NT2/D1 (cell line): ENCODE results near the gene RRAS.

Experiments
- DNase-seq: peaks from one replicate; pipeline ENCODE4 v3.0.0-alpha.2; 2011; ENCODE audit warnings: low read depth, low spot score
- H3K27me3 ChIP-seq: 2 replicates; pipeline ENCODE4 v1.6.0; 2011; ENCODE audit warnings: mild to moderate bottlenecking; ENCODE audit not compliant: insufficient read length, insufficient read depth
- H3K36me3 ChIP-seq: 2 replicates; pipeline ENCODE4 v1.6.1; 2011; ENCODE audit warnings: mild to moderate bottlenecking, low read length, mixed read lengths; ENCODE audit not compliant: insufficient read depth, insufficient read length
- H3K4me1 ChIP-seq: 2 replicates; pipeline ENCODE4 v1.5.1; 2011; ENCODE audit not compliant: insufficient read depth, insufficient read length
- H3K4me3 ChIP-seq: 2 replicates; pipeline ENCODE4 v1.5.1; 2011; ENCODE audit warnings: low read depth; ENCODE audit not compliant: insufficient read length
- H3K9ac ChIP-seq: 2 replicates; pipeline ENCODE4 v1.6.0; 2011; ENCODE audit warnings: low read depth; ENCODE audit not compliant: insufficient read length
- H3K9me3 ChIP-seq: 2 replicates; pipeline ENCODE4 v1.5.1; 2011; ENCODE audit warnings: mild to moderate bottlenecking, low read length; ENCODE audit not compliant: insufficient read depth
- SUZ12 ChIP-seq: IDR thresholded peaks from 2 replicates; pipeline ENCODE4 v1.6.1; 2011; ENCODE audit not compliant: insufficient read length, insufficient read depth; ENCODE audit errors: extremely low read depth
- YY1 ChIP-seq: IDR thresholded peaks from 2 replicates; pipeline ENCODE4 v1.6.1; 2011; ENCODE audit not compliant: insufficient read length, insufficient read depth
- ZNF274 ChIP-seq: IDR thresholded peaks from 2 replicates; pipeline ENCODE4 v1.6.1; 2011; ENCODE audit warnings: mild to moderate bottlenecking, low read depth, low read length

The RRAS gene

DNA sequence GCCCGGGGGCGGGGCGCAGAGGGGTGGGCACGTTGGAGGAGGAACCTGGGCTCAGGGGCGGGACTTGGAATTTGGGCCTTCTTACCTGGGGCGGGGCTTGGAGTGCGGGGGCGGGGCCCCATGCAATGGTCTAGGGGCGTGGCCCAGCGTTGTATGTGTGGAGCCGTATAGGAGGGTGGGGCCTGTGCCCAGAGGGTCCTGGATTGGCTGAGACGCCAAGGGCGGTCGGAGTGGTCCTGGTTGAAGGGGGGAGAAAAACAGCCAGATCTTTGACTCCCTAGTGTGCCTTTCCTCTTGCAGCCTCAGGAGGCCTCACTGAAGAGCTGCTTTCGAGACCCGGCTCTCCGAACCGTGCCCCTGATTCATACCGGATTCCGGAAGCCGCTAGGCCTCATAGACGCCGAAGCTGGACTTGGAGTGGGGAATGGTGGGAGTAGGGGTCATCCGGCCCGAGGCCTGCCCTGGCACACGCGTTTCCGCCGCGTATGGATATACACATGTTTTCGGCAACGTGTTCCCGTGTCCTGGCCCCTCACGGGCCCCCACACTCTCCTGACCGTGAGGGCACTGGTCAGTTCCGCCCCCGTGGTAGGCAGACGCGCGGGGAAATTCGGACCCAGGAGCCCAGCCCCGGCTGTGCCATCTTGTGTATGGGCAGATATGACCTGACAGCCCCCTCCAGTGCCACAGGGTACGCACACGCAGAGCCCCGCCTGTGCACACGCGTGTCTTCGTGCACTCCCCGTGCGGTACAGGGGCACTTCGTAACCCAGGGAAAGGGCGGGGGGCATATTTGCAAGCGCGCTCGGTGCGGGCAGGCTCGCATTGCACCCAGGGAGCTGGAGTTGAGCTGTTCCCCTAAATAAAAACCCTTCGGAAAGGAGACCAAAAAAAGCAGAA is 49.6 kb downstream of the RRAS start:
- peak overlapping the region; percentile 87 for H3K4me3 ChIP-seq
- H3K27me3 ChIP-seq, result no peaks in the 10 kb centered on the region
- H3K4me1 ChIP-seq, result peaks cover 6% of the 10 kb centered on the region
- peak overlapping the region; percentile 99 for H3K9ac ChIP-seq
- H3K9me3 ChIP-seq, result no peaks in the 10 kb centered on the region
- peaks cover 14% of the 10 kb centered on the region for H3K36me3 ChIP-seq
- no peak for TF ChIP-seq SUZ12
- TF ChIP-seq YY1, result no peak
- no peak for TF ChIP-seq ZNF274
- DNase-seq, result peak; percentile 92

DNA sequence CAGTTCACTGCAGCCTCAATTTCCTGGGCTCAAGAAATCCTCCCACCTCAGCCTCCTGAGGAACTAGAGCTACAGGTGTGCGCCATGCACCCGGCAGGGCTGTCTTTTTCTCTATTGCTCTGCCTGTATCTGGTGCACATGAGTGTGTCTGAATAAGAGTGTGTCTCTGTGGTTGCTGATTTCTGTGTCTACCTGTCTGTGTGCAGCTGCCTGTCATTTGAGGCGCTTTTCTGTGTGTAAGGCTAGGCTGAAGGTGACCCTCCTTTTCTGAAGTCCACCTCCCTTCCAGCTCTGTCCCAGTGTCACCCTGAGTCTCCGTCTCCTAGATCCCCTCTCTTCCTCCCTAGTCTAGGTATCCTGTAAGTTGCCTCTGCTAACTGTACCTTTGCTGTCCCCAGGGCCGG is 50.4 kb downstream of the RRAS start:
- Histone ChIP-seq H3K4me1 (peaks cover 12% of the 10 kb centered on the region), H3K9ac (no peak overlapping the region), H3K4me3 (no peak overlapping the region), H3K36me3 (peaks cover 9% of the 10 kb centered on the region), H3K27me3 (no peaks in the 10 kb centered on the region), H3K9me3 (no peaks in the 10 kb centered on the region)
- TF ChIP-seq SUZ12, result no peak
- TF ChIP-seq YY1, result no peak
- TF ChIP-seq ZNF274, result no peak
- DNase-seq, result no peak

DNA sequence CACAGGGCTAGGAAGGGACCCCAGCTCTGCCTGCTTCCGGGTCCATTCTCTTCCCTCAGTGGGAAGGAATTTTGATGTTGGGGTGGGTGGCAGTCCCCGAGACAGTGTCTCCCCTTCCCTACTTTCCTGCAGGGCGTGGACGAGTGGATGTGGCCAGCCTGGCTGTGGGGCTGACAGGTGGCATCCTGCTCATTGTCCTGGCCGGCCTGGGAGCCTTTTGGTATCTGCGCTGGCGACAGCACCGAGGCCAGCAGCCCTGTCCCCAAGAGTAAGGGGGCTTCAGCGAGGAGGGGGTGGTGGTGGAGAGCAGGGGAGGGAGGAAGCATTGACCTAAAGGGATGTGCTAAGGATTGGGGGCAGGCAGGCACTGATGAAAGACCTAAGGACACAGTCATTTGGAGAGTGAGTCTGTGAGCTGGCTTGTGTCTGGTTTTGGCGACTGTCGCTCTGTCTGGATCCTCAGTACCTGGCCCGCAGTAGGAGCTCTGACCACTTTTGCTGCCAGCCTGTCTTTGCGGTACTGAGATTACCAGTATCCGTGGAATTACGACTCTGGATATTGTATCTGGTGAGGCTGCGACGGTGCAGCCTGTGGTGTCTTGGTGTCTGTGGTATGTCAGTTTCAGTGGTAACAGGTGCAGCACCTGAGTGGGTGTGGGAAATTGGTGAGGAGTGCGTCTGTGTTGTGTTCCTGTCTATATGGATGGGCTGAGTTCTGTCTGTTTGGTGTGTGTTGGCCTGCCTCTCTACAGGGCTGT is 51.4 kb downstream of the RRAS start:
- H3K4me3 ChIP-seq, result no peak overlapping the region
- H3K36me3 ChIP-seq, result no peaks in the 10 kb centered on the region
- H3K9ac ChIP-seq, result no peak overlapping the region

DNA sequence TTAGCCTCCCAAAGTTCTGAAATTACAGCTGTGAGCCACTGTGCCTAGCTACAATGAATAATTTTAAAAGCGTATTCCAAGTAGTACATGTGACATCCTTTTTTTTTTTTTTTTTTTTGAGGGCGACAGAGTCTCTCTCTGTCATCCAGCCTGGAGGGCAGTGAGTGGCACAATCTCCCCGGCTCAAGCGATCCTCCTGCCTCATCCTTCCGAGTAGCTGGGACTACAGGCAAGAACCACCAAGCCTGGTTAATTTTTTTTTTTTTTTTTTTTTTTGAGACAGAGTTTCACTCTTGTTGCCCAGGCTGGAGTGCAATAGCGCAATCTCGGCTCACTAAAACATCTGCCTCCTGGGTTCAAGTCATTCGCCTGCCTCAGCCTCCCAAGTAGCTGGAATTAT is 52.7 kb downstream of the RRAS start:
- peaks cover 12% of the 10 kb centered on the region for H3K4me1 ChIP-seq
- no peaks in the 10 kb centered on the region for H3K27me3 ChIP-seq
- no peaks in the 10 kb centered on the region for H3K36me3 ChIP-seq
- H3K9me3 ChIP-seq, result no peaks in the 10 kb centered on the region
- DNase-seq, result no peak
- no peak overlapping the region for H3K4me3 ChIP-seq
- TF ChIP-seq SUZ12, result no peak
- TF ChIP-seq YY1, result no peak
- no peak for TF ChIP-seq ZNF274
- no peak overlapping the region for H3K9ac ChIP-seq

More for the DNA sequence above, 51.4 kb downstream of the RRAS start:
- Histone ChIP-seq H3K27me3 (no peaks in the 10 kb centered on the region), H3K4me1 (peaks cover 12% of the 10 kb centered on the region), H3K9me3 (no peaks in the 10 kb centered on the region)
- DNase-seq, result no peak
- TF ChIP-seq YY1 (no peak), SUZ12 (no peak), ZNF274 (no peak)
